CD4-positive, alpha-beta T cell treated with Interleukin-17A for 4 hours (primary cell): ENCODE results near the gene PRR23B.
"Not testable (repeated sequence)": the region's sequence is repeated elsewhere in the genome, so short reads cannot be mapped to it uniquely, and the experiment has no call there.

Source experiments
- DNase-seq: peaks from one replicate; pipeline ENCODE4 v3.0.0-alpha.2; 2020; ENCODE audit warnings: mixed read lengths

PRR23B gene

GRCh38 chr3:139020868-139021234, at the start of gene PRR23B:
PRR23B (minus strand) TSS chr3:139020926; CDS start chr3:139020661, 265 bp downstream.
- no peak for DNase-seq

GRCh38 chr3:139062918-139063317, 42.2 kb upstream of the PRR23B start:
- no peak for DNase-seq

DNA sequence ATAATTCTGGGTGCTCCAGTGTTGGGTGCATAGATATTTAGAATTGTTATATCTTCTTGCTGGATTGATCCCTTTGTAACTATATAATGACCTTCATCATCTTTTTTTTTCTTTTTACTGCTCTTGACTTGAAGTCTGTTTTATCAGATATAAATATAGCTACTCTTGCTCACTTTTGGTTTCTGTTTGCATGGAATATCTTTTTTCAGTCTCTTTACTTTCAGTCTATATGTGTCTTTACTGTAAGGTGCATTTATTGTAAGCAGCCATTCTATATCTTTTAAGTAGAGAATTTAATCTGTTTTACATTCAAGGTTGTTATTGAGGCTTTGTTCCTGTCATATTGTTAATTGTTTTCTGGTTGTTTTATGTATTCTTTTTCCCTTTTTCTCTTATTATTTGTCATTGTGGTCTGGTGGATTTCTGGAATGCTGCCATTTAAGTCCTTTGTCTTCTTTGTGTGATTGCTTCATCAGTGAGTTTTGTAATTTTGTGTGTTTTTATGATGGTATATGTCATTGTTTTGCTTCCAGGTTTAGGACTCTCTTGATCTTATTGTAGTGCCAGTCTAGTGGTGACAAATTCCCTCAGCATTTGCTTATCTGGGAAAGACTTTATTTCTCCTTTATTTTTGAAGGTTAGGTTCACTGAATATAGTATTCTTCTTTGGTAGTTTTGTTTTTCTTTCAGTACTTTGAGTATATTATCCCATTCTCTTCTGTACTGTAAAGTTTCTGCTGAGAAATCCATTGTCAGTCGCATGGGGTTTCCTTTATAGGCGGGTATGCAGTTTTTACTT, 32.3 kb upstream of the PRR23B start:
- DNase-seq = no peak

DNA sequence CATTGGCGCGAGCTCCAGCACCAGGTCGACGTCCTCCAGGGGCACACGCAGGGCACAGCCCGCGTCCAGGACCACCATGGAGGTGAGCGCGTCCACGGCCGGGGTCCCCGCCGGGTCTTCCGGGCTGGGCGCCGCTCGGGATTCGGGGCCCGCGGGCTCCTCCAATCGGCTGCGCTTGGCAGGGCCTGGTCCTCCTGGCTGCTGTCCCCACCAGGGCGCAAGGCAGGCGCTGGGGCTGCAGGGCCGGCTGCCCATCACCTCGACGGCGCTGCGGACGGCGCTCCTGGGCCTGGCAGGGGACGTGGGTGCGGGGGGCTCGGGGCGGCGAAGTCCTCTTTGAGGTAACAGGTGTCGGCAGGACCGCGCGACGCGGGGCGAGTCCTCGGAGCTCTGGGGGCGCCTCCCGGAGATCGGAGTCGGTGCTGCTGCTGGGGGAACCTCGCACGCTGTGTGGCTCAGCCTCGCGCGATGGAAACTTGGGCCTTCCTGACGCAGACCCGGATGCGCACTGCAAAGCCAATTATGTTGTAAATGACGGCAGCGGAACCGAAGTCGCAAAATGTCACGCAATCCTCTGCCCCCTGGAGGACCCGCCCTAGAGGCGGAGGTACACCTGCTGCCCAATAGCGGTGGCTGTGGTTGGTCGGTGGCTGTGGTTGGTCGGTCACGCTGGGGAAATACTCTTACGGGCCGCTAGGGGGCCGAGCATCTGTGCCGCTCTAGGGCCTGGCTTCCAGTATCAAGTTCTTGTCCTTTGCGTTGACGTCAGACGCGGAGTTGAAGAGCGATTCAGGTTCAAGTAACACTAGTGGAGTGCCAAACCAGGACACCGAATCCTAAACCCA, 23.9 kb upstream of the PRR23B start, which contains the start of gene PRR23C:
PRR23C (minus strand) TSS at position 527 of the 845 bp plus-strand sequence; CDS start at position 255, 272 bp downstream.
- no peak for DNase-seq

GRCh38 chr3:139043554-139044365, 23.0 kb upstream of the PRR23B start:
- DNase-seq = no peak

DNA sequence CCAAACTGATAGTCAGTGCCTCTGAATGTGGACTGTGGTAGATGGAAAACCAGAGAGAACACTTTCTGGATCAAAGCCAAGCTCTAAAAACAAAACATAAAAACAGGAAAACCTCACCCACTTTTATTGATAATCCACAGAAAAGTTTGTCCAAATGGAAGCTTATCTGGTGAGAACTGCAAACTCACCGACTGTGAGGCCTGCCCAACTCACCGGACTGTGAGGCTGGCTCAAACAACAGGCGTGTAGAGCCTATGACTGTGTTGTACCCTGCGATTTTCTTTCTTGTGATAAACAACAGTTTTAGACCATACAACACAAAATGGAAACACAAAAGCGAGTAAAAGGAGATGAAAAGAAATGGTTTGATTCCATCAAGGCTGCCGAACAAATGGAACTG, 16.8 kb upstream of the PRR23B start:
- no peak for DNase-seq

- no peak for DNase-seq
Observed at GRCh38 chr3:139032326-139033002, 11.7 kb upstream of the PRR23B start.

- DNase-seq = not testable (repeated sequence)
Observed at GRCh38 chr3:139030576-139030975, 9.8 kb upstream of the PRR23B start.

GRCh38 chr3:139024968-139025367, 4.2 kb upstream of the PRR23B start:
- no peak for DNase-seq

DNA sequence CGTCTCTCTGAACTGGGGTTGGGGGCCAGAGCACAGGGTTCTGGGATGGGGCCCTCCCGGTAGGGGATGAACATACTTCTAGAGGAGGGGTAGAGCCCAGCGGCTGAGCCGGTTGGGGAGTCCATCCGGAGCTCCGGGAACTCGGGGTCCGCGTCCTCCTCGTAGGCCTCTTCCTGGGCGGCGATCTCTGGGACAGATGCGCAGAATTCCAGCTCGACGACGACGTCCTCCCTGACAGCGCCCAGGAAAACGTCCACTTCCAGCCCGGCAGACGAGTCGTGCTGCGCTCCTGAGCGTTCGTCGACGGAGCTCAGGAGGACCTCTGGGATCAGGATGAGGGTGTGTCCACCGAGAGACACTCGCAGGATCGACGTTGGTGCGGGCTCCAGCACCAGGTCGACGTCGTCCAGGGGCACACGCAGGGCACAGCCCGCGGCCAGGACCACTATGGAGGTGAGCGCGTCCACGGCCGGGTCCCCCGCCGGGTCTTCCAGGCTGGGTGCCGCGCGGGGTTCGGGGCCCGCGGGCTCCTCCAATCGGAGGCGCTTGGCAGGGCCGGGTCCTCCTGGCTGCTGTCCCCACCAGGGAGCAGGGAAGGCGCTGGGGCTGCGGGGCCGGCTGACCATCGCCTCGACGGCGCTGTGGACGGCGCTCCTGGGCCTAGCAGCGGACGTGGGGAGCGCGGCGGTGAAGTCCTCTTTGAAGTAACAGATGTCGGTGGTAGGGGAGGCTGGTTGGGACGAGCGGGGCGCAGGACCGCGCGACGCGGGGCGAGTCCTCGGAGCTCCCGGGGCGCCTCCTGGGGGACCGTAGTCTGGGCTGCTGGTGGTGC, 474 bp downstream of the PRR23B start:
- no peak for DNase-seq

DNA sequence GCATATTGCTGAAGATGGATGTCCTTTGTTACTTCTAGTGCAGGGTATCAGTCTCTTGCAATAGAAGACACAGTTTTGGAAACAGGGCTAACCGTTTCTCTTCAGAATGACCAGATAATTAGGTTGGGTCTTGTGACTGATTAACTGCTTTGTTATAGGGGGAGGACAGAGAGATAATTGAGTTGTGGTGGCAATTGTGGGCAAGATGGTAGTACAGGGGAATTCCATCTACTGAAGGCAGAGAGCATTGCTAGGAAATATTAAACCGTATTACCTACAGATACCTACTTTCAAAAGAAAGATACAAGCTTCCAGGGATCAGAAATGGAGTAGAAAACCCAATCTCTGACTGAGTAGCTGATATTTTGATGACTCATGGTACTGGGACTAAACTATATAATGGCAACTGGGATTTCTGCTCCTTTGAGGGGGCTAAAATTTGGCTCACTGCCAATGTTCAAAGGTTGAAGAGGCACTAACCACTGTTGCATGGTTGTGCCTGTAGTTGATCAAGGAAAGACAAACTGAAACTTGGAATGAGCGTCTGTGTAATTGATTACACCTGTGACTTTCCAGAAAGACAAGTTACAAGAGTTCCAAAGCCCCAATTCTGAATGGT, 4.2 kb downstream of the PRR23B start:
- DNase-seq = no peak

- DNase-seq = no peak
Observed at GRCh38 chr3:139006051-139006716, 14.5 kb downstream of the PRR23B start, which contains the start of gene PRR23A. PRR23A (minus strand) TSS chr3:139006268; CDS start chr3:139006268, 0 bp downstream.

- no peak for DNase-seq
Observed at GRCh38 chr3:139005356-139005993, 15.3 kb downstream of the PRR23B start.

DNA sequence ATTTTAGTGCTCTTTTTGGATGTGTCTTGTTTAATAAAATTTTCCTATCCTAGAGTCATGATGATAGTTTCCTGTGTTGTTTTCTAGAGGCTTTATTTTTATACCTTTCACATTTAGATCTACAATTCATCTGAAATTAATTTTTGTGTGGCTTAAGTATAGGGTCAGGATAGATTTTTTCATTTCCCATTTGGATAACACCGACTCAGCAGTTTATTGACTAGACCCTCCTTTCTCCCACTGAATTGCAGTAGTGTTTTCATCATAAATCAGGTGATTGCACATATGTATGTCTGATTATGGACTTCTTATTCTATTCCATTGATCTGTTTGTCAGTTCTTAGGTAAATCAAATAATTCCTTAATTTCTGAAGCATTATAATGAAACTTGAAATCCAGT, 25.0 kb downstream of the PRR23B start:
- DNase-seq = no peak

- DNase-seq = no peak
Observed at GRCh38 chr3:138987181-138987580, 33.5 kb downstream of the PRR23B start.

DNA sequence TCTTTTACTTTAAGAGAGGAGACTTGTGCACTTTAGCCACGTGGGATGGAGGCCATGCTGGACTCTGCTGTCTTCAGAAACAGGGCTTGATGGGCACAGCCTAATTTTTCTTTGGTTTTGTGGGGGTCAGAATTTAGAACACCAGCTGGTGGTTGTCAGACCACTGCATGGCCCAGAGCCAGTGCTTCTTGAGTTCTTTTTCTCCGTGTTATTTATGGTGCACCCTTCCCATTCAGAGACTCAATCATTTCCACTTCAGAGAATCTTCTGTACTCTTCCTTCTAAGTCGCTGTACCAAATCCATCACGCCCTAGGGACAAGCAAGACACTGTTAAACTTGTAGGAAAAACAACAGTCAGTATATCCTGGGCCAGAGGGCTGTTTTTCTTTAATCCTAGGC, 34.8 kb downstream of the PRR23B start:
- no peak for DNase-seq

- DNase-seq = no peak
Observed at GRCh38 chr3:138984816-138985215, 35.9 kb downstream of the PRR23B start.

- DNase-seq = no peak
Observed at GRCh38 chr3:138976047-138976446, 44.7 kb downstream of the PRR23B start.

DNA sequence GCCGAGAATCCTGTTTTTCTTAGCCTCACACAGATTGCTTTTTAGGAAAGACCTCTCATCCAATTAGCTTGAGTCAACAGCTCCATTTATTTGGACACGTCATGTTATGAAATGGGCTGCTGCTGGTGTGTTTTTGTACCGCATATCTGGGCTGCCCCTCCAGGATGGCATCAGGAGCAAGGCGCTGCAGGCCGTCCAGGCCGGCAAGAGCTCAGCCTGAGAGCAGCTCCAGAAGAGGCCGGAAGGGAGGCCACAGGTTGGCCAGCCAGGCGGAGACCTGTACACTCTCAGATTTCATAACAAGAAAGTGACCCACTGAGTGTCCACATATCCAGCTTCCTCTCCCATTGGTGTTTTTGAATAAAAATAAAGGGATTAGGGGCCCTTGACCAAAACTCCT, 45.4 kb downstream of the PRR23B start:
- no peak for DNase-seq

DNA sequence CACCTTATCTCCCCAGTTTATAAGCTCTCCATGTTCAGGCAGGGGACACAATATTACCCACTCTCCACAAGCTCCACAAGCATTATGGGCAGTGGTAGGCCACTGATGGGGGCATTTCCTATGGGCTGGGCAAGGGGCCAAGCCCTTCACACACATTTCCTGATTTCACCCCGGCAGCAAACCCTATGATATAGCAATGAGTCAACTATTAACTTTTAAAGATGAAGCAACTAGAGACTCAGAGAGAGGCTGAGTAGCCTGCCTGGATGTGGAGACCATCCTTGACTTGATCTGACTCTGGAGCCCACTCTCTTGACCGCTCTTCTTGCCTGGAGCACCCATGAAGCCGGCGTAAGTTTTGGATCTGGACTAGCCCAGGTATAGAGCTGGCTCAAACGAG, 46.3 kb downstream of the PRR23B start:
- DNase-seq = no peak
